ELR (cell line): ENCODE data around the gene TIMP2.
"Not testable (repeated sequence)": the region's sequence is repeated elsewhere in the genome, so short reads cannot be mapped to it uniquely, and the experiment has no call there.

ENCODE experiments used
- DNase-seq: peaks from one replicate; pipeline ENCODE4 v3.0.0-alpha.2; 2015; ENCODE audit warnings: low read depth

The TIMP2 gene

DNA sequence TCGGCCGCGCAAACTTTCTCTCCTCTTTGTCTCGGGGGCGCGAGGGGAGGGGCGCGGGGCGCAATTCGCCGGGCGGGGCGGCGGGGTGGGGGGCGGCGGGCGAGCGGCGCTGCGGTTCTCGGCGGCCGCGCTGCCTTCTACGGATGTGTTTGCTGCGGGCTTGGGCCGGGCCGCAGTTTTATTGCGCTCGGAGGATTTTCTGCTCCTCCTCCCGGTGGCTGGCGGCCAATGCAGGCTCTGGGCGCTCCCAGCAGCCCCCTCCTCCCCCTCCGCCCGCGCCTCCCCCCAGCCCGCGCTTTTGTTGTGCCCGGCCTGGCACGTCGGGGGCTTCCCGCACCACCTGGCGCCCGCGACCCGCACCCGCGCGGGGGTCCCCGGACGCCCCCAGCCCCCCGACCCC, at the start of gene TIMP2:
TSS of gene TIMP2 (minus strand) at position 154 of the 400 bp plus-strand sequence. CDS start 299 bp downstream, outside the sequence.
- DNase-seq, result peak; percentile 93

- no peak for DNase-seq
Measured at GRCh38 chr17:78973792-78974520, 48.8 kb upstream of the TIMP2 start.

GRCh38 chr17:78973196-78973595, 48.0 kb upstream of the TIMP2 start:
- DNase-seq, result no peak

DNA sequence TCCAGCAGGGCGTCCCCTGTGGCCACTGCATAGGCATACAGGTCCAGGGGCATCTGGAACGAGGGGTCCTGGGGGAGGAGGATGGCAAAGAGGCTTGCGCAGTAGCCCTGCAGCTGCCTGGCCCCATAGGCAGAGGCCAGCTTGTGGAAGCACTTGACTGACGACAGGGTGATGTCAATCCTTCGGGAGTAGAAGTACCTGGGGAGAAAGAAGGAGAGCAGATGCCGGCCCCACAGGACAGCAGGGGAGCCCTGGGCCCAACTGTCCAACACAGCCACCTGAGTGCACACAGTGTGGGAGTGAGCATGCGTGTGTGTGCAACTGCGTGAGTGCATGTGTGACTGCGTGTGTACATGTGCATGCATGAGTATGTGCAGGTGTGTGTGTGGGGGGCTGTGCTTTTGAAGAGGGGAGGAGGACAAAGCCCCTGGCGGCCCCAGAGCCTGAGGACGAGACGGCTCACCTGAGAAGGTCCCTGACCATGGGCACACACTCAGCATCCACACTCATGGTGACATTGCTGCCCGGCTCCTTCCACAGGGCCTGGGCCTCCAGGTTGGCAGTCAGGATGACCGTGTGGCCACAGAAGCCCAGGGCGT, 47.4 kb upstream of the TIMP2 start:
- DNase-seq, result no peak

- DNase-seq, result no peak
Measured at GRCh38 chr17:78971756-78972506, 46.7 kb upstream of the TIMP2 start.

DNA sequence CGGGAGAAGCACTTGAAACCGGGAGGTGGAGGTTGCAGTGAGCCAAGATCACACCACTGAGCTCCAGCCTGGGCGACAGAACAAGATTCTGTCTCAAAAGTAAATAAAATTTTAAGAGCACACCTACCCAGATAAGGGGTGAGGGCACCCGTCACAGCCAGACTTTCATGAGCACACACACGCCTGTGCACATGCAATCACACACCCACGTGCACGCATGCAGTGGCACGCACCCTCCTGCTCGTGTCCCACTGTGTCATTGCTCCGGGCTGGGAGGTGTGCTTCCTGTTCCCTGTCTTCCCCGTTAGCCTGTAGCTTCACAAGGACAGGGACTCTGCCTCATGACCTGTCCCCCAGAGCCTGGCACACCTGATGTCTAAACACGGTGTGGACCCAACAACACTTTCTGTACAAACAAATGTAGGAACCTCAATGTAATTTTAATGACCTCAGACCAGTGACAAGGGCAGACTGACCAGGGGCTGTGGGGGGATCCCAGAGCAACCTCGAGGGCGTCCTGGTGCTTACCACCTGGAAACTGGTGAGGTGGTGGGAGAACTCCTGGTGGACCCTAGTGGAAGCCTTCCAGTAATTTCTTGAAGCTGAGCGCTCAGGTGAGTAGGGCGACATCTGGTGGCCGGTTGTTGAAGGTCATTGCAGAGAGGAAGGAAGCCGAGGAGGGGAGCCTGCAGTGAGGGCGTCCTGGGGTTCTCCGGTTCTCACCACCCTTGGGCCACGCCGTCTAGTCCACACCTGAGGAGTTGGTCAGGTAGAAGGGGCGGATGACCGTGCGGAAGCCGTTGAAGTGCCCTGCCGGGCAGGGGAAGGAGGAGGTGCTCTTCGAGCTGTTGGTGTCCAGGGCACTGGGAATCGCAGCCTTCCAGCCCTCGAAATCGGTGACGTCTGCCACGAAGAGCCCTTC, 45.9 kb upstream of the TIMP2 start:
- DNase-seq, result peak; percentile 90

DNA sequence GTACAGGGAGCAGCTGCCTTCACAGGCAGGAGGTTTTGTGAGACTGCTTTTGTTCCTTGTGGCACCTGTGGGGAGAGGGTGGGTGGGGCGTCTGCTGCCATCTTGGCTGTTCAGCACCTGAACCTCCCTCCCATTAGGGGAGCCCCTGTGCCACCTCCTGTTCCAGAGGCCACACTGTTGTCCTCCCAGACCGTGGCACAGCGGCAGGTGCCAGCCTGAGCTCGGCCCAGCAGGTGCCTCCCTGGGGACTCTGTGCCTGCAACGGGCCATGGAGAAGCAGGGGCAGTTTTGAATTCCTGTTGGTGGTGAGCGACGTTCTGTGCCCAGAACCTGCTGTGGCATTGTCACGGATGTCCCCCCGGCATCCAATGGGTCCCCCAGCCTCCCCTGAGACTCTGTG, 44.7 kb upstream of the TIMP2 start:
- DNase-seq, result no peak

- peak; percentile 47 for DNase-seq
Measured at GRCh38 chr17:78967782-78968362, 42.7 kb upstream of the TIMP2 start.

- no peak for DNase-seq
Measured at GRCh38 chr17:78966910-78967600, 41.9 kb upstream of the TIMP2 start.

DNA sequence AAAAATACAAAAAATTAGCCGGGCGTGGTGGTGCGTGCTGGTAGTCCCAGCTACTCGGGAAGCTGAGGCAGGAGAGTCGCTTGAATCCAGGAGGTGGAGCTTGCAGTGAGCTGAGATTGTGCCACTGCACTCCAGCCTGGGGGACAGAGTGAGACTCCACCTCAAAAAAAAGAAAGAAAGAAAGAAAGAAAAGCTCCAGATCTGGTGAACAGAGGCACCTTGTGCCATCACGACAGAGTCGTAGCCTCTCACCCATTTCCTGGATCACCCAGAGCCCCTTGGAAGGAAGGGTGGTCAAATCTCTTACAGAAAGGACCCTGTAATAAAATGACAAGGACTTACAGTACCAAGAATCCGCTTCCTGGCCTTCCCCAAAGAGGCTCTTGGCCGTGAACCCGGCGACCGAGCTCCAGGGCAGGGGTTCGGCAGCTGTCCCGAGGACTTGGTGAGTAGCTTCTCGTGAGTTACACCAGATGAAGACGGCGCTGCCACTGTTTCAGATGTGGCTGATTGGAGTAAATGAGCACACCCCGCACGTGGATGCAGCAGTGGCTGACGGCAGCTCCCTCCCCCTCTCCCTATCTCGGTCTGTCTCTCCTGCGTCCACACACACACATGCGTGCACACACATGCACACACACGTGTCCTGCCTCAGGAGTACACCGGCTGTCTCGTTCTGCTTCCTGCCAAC, 41.1 kb upstream of the TIMP2 start:
- DNase-seq, result no peak

- no peak for DNase-seq
Measured at GRCh38 chr17:78965491-78965924, 40.3 kb upstream of the TIMP2 start.

DNA sequence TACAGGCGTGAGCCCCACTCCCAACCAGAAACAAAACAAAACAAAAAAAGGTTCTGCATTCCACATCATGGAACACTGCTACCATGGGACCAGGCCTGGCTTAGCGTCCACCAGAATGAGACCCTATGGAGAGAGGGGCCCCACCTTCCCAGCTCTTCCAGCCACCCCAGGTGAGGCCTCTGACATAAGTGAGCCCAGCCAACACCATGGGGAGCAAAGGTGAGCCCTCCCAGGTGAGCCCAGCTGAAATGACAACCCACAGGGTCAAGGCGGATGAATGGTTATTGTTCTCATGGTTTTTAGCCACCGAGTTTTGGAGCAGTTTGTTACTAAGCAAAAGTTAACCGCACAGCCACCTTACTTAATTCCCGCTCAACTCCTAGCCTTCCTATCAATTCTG, 38.2 kb upstream of the TIMP2 start:
- no peak for DNase-seq

- not testable (repeated sequence) for DNase-seq
Measured at GRCh38 chr17:78962984-78963348, 37.8 kb upstream of the TIMP2 start.

DNA sequence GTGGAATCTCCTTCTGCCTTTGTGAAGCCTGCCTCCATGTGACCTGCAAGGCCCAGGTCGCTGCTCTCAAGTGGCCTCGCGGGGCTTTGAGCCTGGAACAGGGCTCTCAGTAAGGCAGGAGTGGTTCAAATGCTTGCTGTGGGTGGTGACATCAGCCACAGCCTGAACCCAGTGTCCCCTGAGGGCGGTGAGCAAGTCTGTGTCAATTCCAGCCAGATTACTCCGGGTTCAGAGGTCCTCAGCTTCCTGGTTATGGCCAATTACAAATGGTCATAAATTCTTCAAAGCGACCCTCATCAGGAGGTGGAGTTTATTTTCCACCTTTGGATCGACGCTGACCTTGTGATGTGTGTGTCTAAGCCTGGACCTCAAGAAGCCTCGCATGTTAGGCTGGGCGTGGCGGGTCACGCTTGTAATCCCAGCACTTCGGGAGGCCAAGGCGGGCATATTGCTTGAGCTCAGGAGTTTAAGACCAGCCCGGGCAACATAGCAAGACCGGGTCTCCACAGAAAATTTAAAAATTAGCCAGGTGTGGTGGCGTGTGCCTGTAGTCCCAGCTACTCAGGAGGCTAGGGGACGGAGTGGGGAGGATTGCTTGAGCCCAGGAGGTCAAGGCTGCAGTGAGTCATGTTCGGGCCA, 37.3 kb upstream of the TIMP2 start:
- DNase-seq, result peak; percentile 88

GRCh38 chr17:78961571-78961970, 36.4 kb upstream of the TIMP2 start:
- no peak for DNase-seq

GRCh38 chr17:78960928-78961327, 35.7 kb upstream of the TIMP2 start:
- DNase-seq, result no peak

- no peak for DNase-seq
Measured at GRCh38 chr17:78959803-78960202, 34.6 kb upstream of the TIMP2 start.

GRCh38 chr17:78958641-78959127, 33.5 kb upstream of the TIMP2 start:
- DNase-seq, result peak; percentile 65

- peak; percentile 65 for DNase-seq
Measured at GRCh38 chr17:78957128-78957527, 31.9 kb upstream of the TIMP2 start.

- no peak for DNase-seq
Measured at GRCh38 chr17:78956254-78956653, 31.1 kb upstream of the TIMP2 start.
